HL-60 (cell line): ENCODE results near the gene TUBGCP3.

Experiments
- GABPA ChIP-seq: IDR thresholded peaks from 2 replicates; pipeline ENCODE4 v1.6.1; 2012; ENCODE audit warnings: low read depth
- POLR2AphosphoS5 ChIP-seq: IDR thresholded peaks from 2 replicates; pipeline ENCODE4 v1.6.1; 2012; ENCODE audit warnings: low read depth
- REST ChIP-seq: IDR thresholded peaks from 2 replicates; pipeline ENCODE4 v1.6.1; 2012; ENCODE audit warnings: low read depth; ENCODE audit not compliant: insufficient replicate concordance
- SPI1 ChIP-seq: IDR thresholded peaks from 2 replicates; pipeline ENCODE4 v1.6.1; 2012; ENCODE audit warnings: low read depth, mild to moderate bottlenecking, borderline replicate concordance
- TF ChIP-seq, protein P1 (sequence below): IDR thresholded peaks from one replicate; pipeline ENCODE4 v1.5.1; 2011; ENCODE audit warnings: low read length, control low read depth, inconsistent platforms; ENCODE audit not compliant: insufficient read depth

- TF ChIP-seq, protein P1, sequence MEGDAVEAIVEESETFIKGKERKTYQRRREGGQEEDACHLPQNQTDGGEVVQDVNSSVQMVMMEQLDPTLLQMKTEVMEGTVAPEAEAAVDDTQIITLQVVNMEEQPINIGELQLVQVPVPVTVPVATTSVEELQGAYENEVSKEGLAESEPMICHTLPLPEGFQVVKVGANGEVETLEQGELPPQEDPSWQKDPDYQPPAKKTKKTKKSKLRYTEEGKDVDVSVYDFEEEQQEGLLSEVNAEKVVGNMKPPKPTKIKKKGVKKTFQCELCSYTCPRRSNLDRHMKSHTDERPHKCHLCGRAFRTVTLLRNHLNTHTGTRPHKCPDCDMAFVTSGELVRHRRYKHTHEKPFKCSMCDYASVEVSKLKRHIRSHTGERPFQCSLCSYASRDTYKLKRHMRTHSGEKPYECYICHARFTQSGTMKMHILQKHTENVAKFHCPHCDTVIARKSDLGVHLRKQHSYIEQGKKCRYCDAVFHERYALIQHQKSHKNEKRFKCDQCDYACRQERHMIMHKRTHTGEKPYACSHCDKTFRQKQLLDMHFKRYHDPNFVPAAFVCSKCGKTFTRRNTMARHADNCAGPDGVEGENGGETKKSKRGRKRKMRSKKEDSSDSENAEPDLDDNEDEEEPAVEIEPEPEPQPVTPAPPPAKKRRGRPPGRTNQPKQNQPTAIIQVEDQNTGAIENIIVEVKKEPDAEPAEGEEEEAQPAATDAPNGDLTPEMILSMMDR = no peak
- TF ChIP-seq POLR2AphosphoS5 (no peak), REST (no peak), SPI1 (no peak), GABPA (no peak)
Measured at GRCh38 chr13:112487127-112487517, 100.8 kb downstream of the TUBGCP3 start.
